ENCODE data around the gene SLC52A3.

SLC52A3 gene

GRCh38 chr20:733861-734260 is 34.4 kb downstream of the SLC52A3 start:
- Histone ChIP-seq H3K27me3 (ENCODE audit: insufficient read depth, low read length) (no peaks in the 10 kb centered on the region), H3K4me2 (ENCODE audit: low read length) (no peak overlapping the region), H3K36me3 (ENCODE audit: insufficient read depth, low read length) (no peaks in the 10 kb centered on the region), H3K79me2 (ENCODE audit: insufficient read depth, low read length) (no peaks in the 10 kb centered on the region), H3K9ac (ENCODE audit: low read length) (no peak overlapping the region), H3F3A (ENCODE audit: insufficient read depth, low read length) (no peaks in the 10 kb centered on the region), H2AFZ (ENCODE audit: low read length) (no peak overlapping the region), H4K20me1 (ENCODE audit: insufficient read depth, low read length) (no peaks in the 10 kb centered on the region), H3K4me3 (ENCODE audit: low read depth, low read length, poor library complexity, severe bottlenecking) (no peak overlapping the region), H3K4me1 (ENCODE audit: insufficient read depth, low read length, severe bottlenecking) (no peaks in the 10 kb centered on the region), H3K9me2 (ENCODE audit: low read depth, low read length) (no peaks in the 10 kb centered on the region), H3K9me3 (ENCODE audit: low read length) (no peaks in the 10 kb centered on the region), H3K27ac (ENCODE audit: low read depth, low read length, poor library complexity, severe bottlenecking) (no peak overlapping the region)
- TF ChIP-seq CTCF (IDR thresholded peaks at IDR 0.05; ENCODE audit: low read length) (no peak), EZH2 (IDR thresholded peaks at IDR 0.05; ENCODE audit: borderline replicate concordance, low read length) (no peak)

- Histone ChIP-seq H3F3A (ENCODE audit: insufficient read depth, low read length) (no peaks in the 10 kb centered on the region), H3K9ac (ENCODE audit: low read length) (no peak overlapping the region), H3K79me2 (ENCODE audit: insufficient read depth, low read length) (no peaks in the 10 kb centered on the region), H3K9me3 (ENCODE audit: low read length) (no peaks in the 10 kb centered on the region), H2AFZ (ENCODE audit: low read length) (no peak overlapping the region), H4K20me1 (ENCODE audit: insufficient read depth, low read length) (no peaks in the 10 kb centered on the region), H3K4me3 (ENCODE audit: low read depth, low read length, poor library complexity, severe bottlenecking) (no peak overlapping the region), H3K27me3 (ENCODE audit: insufficient read depth, low read length) (no peaks in the 10 kb centered on the region), H3K9me2 (ENCODE audit: low read depth, low read length) (no peaks in the 10 kb centered on the region), H3K4me2 (ENCODE audit: low read length) (no peak overlapping the region), H3K27ac (ENCODE audit: low read depth, low read length, poor library complexity, severe bottlenecking) (no peak overlapping the region), H3K36me3 (ENCODE audit: insufficient read depth, low read length) (no peaks in the 10 kb centered on the region), H3K4me1 (ENCODE audit: insufficient read depth, low read length, severe bottlenecking) (no peaks in the 10 kb centered on the region)
- no peak for TF ChIP-seq CTCF (IDR thresholded peaks at IDR 0.05; ENCODE audit: low read length)
- no peak for TF ChIP-seq EZH2 (IDR thresholded peaks at IDR 0.05; ENCODE audit: borderline replicate concordance, low read length)
Observed at GRCh38 chr20:732727-733126, 35.6 kb downstream of the SLC52A3 start.

- H3K79me2 ChIP-seq (ENCODE audit: insufficient read depth, low read length): no peaks in the 10 kb centered on the region
- no peak overlapping the region for H3K9ac ChIP-seq (ENCODE audit: low read length)
- H3K27ac ChIP-seq (ENCODE audit: low read depth, low read length, poor library complexity, severe bottlenecking): no peak overlapping the region
- H3K4me3 ChIP-seq (ENCODE audit: low read depth, low read length, poor library complexity, severe bottlenecking): no peak overlapping the region
- no peak overlapping the region for H3K4me2 ChIP-seq (ENCODE audit: low read length)
- no peak overlapping the region for H2AFZ ChIP-seq (ENCODE audit: low read length)
- H3K4me1 ChIP-seq (ENCODE audit: insufficient read depth, low read length, severe bottlenecking): no peaks in the 10 kb centered on the region
- TF ChIP-seq EZH2 (IDR thresholded peaks at IDR 0.05; ENCODE audit: borderline replicate concordance, low read length) (no peak), CTCF (IDR thresholded peaks at IDR 0.05; ENCODE audit: low read length) (no peak)
- H3K27me3 ChIP-seq (ENCODE audit: insufficient read depth, low read length): no peaks in the 10 kb centered on the region
- H4K20me1 ChIP-seq (ENCODE audit: insufficient read depth, low read length): no peaks in the 10 kb centered on the region
- H3K36me3 ChIP-seq (ENCODE audit: insufficient read depth, low read length): no peaks in the 10 kb centered on the region
- H3F3A ChIP-seq (ENCODE audit: insufficient read depth, low read length): no peaks in the 10 kb centered on the region
- H3K9me3 ChIP-seq (ENCODE audit: low read length): no peaks in the 10 kb centered on the region
- H3K9me2 ChIP-seq (ENCODE audit: low read depth, low read length): no peaks in the 10 kb centered on the region
Observed at GRCh38 chr20:731891-732560, 36.3 kb downstream of the SLC52A3 start.
